SK-N-SH (cell line): Measurements from ENCODE around the gene L1TD1.

Experiments used
- CTCF ChIP-seq: fragments of 200-600 bp; sonication (generic); IDR thresholded peaks from 2 replicates; pipeline ENCODE4 v1.6.1; 2017; ENCODE audit warnings: antibody characterized with exemption, mild to moderate bottlenecking, moderate library complexity
- EP300 ChIP-seq, 2 experiments: IDR thresholded peaks; 2 replicates each; pipeline versions ENCODE4 v1.4.0 to v1.6.1; 2012; ENCODE audit warnings: borderline replicate concordance in 1 of 2, low read depth in 1 of 2, low read length in 1 of 2
- EZH2phosphoT487 ChIP-seq: fragments of 200-600 bp; sonication (generic); IDR thresholded peaks from 2 replicates; pipeline ENCODE4 v1.6.1; 2017; ENCODE audit warnings: low read depth, mixed run types, mild to moderate bottlenecking, antibody characterized with exemption, moderate library complexity, borderline replicate concordance
- FOSL2 ChIP-seq: IDR thresholded peaks from 2 replicates; pipeline ENCODE4 v1.4.0; 2012; ENCODE audit warnings: low read depth, mild to moderate bottlenecking, moderate library complexity, borderline replicate concordance
- GATA2 ChIP-seq: sonication (generic); formaldehyde crosslinking; IDR thresholded peaks from 2 replicates; pipeline ENCODE4 v1.5.0; 2020; ENCODE audit warnings: mild to moderate bottlenecking, missing genetic modification reagents
- RAD21 ChIP-seq: IDR thresholded peaks from 2 replicates; pipeline ENCODE4 v1.6.1; 2012; ENCODE audit warnings: mild to moderate bottlenecking, low read length
- RXRA ChIP-seq: IDR thresholded peaks from 2 replicates; pipeline ENCODE4 v1.4.0; 2012; ENCODE audit warnings: low read depth, mild to moderate bottlenecking, borderline replicate concordance
- TAF1 ChIP-seq: IDR thresholded peaks from 2 replicates; pipeline ENCODE4 v1.6.1; 2012; ENCODE audit warnings: low read depth, mild to moderate bottlenecking, low read length, moderate library complexity, borderline replicate concordance
- USF2 ChIP-seq: fragments of 150-350 bp; IDR thresholded peaks from 2 replicates; pipeline ENCODE4 v1.6.1; 2017; ENCODE audit warnings: antibody characterized with exemption, low read length, low read depth, borderline replicate concordance
- ZBTB33 ChIP-seq: IDR thresholded peaks from 2 replicates; pipeline ENCODE4 v1.4.0; 2012; ENCODE audit warnings: low read depth, borderline replicate concordance

GRCh38 chr1:62229468-62229867, 34.8 kb downstream of the L1TD1 start:
- TF ChIP-seq EZH2phosphoT487 (no peak), CTCF (no peak), RAD21 (no peak), RXRA (no peak), GATA2 (no peak), EP300 (IDR thresholded peaks at IDR 0.05; ENCODE audit: borderline replicate concordance in 1 of 2, low read depth in 1 of 2, low read length in 1 of 2) (no peak), USF2 (no peak), ZBTB33 (no peak), TAF1 (no peak), FOSL2 (no peak)
